Suprapubic skin (tissue), 4 donors: ENCODE results near the gene GRP.

Experiments
- POLR2A ChIP-seq, 2 donors: fragments of 450-650 bp; IDR thresholded peaks; one replicate each; pipeline ENCODE4 v1.6.1; 2017; ENCODE audit warnings: antibody characterized with exemption in 2 of 2, mild to moderate bottlenecking in 2 of 2, moderate library complexity in 2 of 2
- POLR2AphosphoS5 ChIP-seq, 3 donors: sonication (generic); formaldehyde crosslinking; IDR thresholded peaks; one replicate each; pipeline ENCODE4 v1.6.1; 2017; ENCODE audit warnings: antibody characterized with exemption in 3 of 3
- TF ChIP-seq, protein P1 (sequence below), 2 donors: fragments of 200-600 bp in 1 of 2; fragments of 450-650 bp in 1 of 2; sonication (generic) in 1 of 2; IDR thresholded peaks; one replicate each; pipeline ENCODE4 v1.5.1; 2016 to 2019; ENCODE audit warnings: antibody characterized with exemption in 2 of 2, mild to moderate bottlenecking in 1 of 2, moderate library complexity in 1 of 2

DNA sequence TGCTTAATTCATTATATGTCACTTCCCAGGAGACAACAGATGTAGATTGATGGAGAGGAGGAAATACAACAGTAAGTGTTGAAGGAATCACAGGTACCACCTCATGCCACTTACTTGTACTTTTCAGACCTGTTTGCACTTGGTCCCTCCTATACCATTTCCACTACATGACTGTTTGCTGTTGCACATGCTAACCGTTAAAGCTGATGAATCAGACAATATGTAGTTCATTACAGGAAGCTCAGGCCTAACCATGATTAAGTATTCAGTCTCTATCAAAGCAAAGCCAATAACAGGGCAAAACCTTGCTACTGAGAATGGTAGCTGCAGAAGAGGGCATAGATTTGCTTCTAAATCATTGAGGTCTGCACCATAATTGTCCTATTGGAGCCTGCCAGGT, 30.2 kb upstream of the GRP start:
- TF ChIP-seq, protein P1, sequence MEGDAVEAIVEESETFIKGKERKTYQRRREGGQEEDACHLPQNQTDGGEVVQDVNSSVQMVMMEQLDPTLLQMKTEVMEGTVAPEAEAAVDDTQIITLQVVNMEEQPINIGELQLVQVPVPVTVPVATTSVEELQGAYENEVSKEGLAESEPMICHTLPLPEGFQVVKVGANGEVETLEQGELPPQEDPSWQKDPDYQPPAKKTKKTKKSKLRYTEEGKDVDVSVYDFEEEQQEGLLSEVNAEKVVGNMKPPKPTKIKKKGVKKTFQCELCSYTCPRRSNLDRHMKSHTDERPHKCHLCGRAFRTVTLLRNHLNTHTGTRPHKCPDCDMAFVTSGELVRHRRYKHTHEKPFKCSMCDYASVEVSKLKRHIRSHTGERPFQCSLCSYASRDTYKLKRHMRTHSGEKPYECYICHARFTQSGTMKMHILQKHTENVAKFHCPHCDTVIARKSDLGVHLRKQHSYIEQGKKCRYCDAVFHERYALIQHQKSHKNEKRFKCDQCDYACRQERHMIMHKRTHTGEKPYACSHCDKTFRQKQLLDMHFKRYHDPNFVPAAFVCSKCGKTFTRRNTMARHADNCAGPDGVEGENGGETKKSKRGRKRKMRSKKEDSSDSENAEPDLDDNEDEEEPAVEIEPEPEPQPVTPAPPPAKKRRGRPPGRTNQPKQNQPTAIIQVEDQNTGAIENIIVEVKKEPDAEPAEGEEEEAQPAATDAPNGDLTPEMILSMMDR (IDR thresholded peaks at IDR 0.05), result no peak
- TF ChIP-seq POLR2A (IDR thresholded peaks at IDR 0.05) (no peak), POLR2AphosphoS5 (IDR thresholded peaks at IDR 0.05) (no peak)
